ENCODE measurements around the gene HNRNPM.

- TF ChIP-seq POLR2A (IDR thresholded peaks at IDR 0.05; ENCODE audit: low read length): no peak
- no peak for TF ChIP-seq GATA1 (IDR thresholded peaks at IDR 0.05; ENCODE audit: low read depth, low read length)
These were observed 49.1 kb upstream of the HNRNPM start for GRCh38 chr19:8395621-8396082.

Measured in erythroblast (primary cell).